ENCODE results near the gene DOK1. TPM values are rescaled to one million over a fixed set of nuclear protein-coding genes. Genes with fewer than 3 reads are reported as not detected.

DOK1 gene
- total RNA-seq, 4 donors from 2014 or later = 11.9 to 26.5 (median 19.3) TPM

GRCh38 chr2:74606927-74607326, 52.4 kb downstream of the DOK1 start:
- H3K4me3 ChIP-seq = no peak overlapping the region
- H3K27me3 ChIP-seq = peaks cover 0 to 33% (median 0%) of the 10 kb centered on the region in 4 donors
- H3K27ac ChIP-seq (replicated peaks in 1 of 4) = no peak overlapping the region
- no peaks in the 10 kb centered on the region for H3K36me3 ChIP-seq
- WGBS = 64% methylated on average over 5 of the region's 5 CpGs
- no peak for TF ChIP-seq EP300 (IDR thresholded peaks at IDR 0.05)
- TF ChIP-seq POLR2A (IDR thresholded peaks at IDR 0.05; ENCODE audit: low read depth) = no peak
- no peak for TF ChIP-seq POLR2AphosphoS5 (IDR thresholded peaks at IDR 0.05)
- no peak for TF ChIP-seq CTCF (IDR thresholded peaks at IDR 0.05)
- H3K9me3 ChIP-seq = no peaks in the 10 kb centered on the region
- H3K4me1 ChIP-seq = no peaks in the 10 kb centered on the region
- intact Hi-C loops (cut with DNase I) = no loop called here
- DNase-seq (ENCODE audit: extremely low spot score) = no peak

Other genes starting within 250 kb of the DOK1 start
- 1 to 10 TPM in 3 of 4 donors, under 1 TPM in 1; 0.50 to 1.8 (median 1.4) TPM for gene SLC4A5, start 211.3 kb upstream of the DOK1 start, total RNA-seq
- 100 to 1,000 TPM; 136 to 188 (median 162) TPM for gene DCTN1, start 174.4 kb upstream of the DOK1 start, total RNA-seq
- 1 to 10 TPM in 3 of 4 donors, under 1 TPM in 1; 0.66 to 4.6 (median 3.2) TPM for gene C2orf81, start 133.1 kb upstream of the DOK1 start, total RNA-seq
- 10 to 100 TPM in 2 of 4 donors, 1 to 10 TPM in 2; 7.6 to 14.6 (median 11.9) TPM for gene WDR54, start 133.0 kb upstream of the DOK1 start, total RNA-seq
- 10 to 100 TPM in 2 of 4 donors, 1 to 10 TPM in 2; 8.4 to 14.1 (median 11.3) TPM for gene RTKN, start 112.8 kb upstream of the DOK1 start, total RNA-seq
- gene INO80B, start 99.6 kb upstream of the DOK1 start, total RNA-seq = 10 to 100 TPM in 3 of 4 donors, 1 to 10 TPM in 1; 8.7 to 16.6 (median 10.6) TPM
- gene WBP1, start 96.3 kb upstream of the DOK1 start, total RNA-seq = 10 to 100 TPM; 40.0 to 56.4 (median 47.2) TPM
- gene MOGS, start 89.3 kb upstream of the DOK1 start, total RNA-seq = 10 to 100 TPM; 20.8 to 38.7 (median 28.3) TPM
- 10 to 100 TPM; 15.4 to 40.4 (median 38.8) TPM for gene MRPL53, start 82.0 kb upstream of the DOK1 start, total RNA-seq
- 10 to 100 TPM in 3 of 4 donors, 1 to 10 TPM in 1; 9.6 to 27.8 (median 19.2) TPM for gene CCDC142, start 71.7 kb upstream of the DOK1 start, total RNA-seq
- gene TTC31, start 71.6 kb upstream of the DOK1 start, total RNA-seq = 10 to 100 TPM; 17.4 to 23.0 (median 20.6) TPM
- 1 to 10 TPM in 1 of 4 donors, under 1 TPM in 3; 0.32 to 1.7 (median 0.84) TPM for gene LBX2, start 55.1 kb upstream of the DOK1 start, total RNA-seq
- gene PCGF1, start 47.0 kb upstream of the DOK1 start, total RNA-seq = 10 to 100 TPM; 11.3 to 14.1 (median 12.7) TPM
- under 1 TPM in 3 of 4 donors, not detected in 1; 0.42 to 0.99 (median 0.84) TPM for gene TLX2, start 40.3 kb upstream of the DOK1 start, total RNA-seq
- gene DQX1, start 28.5 kb upstream of the DOK1 start, total RNA-seq = not detected
- gene AUP1, start 25.0 kb upstream of the DOK1 start, total RNA-seq = 10 to 100 TPM; 83.6 to 95.1 (median 89.6) TPM
- gene HTRA2, start 24.8 kb upstream of the DOK1 start, total RNA-seq = 10 to 100 TPM; 29.7 to 37.9 (median 31.9) TPM
- gene LOXL3, start 778 bp upstream of the DOK1 start, total RNA-seq = 1 to 10 TPM; 7.1 to 8.6 (median 7.7) TPM
- under 1 TPM in 2 of 4 donors, not detected in 2; 0.17 to 0.42 TPM for gene M1AP, start 93.6 kb downstream of the DOK1 start, total RNA-seq
- gene SEMA4F, start 99.5 kb downstream of the DOK1 start, total RNA-seq = 1 to 10 TPM; 2.8 to 5.5 (median 5.3) TPM

All from esophagus muscularis mucosa (tissue), 4 donors.